HCT116 (cell line): ENCODE data around the gene NOD1. TPM values are rescaled to one million over a fixed set of nuclear protein-coding genes. Genes with fewer than 3 reads are reported as not detected.

Experiments
- ATAC-seq: fragments of 200-7000 bp; cut with Tn5 transposase; 2 replicates; pipeline ENCODE4 v1.9.1; 2020; ENCODE audit warnings: mild to moderate bottlenecking, moderate library complexity
- BruUV-seq: library from RNA; stranded (reverse); fragments of 400-500 nt; replicated peaks from 2 replicates; lab custom pipeline; 2021; lab: Mats Ljungman, UMichigan
- CTCF ChIA-PET: fragments of 300-600 bp; sonication (Branson Sonifier 250); formaldehyde crosslinking; loops from one replicate; lab custom pipeline; 2021; ENCODE audit warnings: antibody characterized with exemption; lab: Charles Lee
- POLR2A ChIA-PET: fragments of 300-600, 350-600 bp; sonication (Branson Sonifier 250); formaldehyde crosslinking; loops from one replicate; lab custom pipeline; 2021; ENCODE audit warnings: antibody characterized with exemption; lab: Charles Lee
- RAD21 ChIA-PET, 2 experiments: fragments of 300-600 bp; sonication (Branson Sonifier 250); formaldehyde crosslinking; loops; one replicate each; lab custom pipeline; 2023; ENCODE audit warnings: low total read pairs in 2 of 2; ENCODE audit not compliant: uncharacterized antibody in 2 of 2, unreplicated experiment in 2 of 2, low non-redundant PET in 1 of 2; lab: Charles Lee
- DNase-seq: peaks from one replicate; pipeline ENCODE4 v3.0.0-alpha.2; 2010; ENCODE audit warnings: low read depth, low spot score
- H2AFZ ChIP-seq: fragments of 200-600 bp; shearing (Covaris generic), sonication (generic); 2 replicates; pipeline ENCODE4 v1.6.1; 2017; ENCODE audit warnings: low read depth, mixed run types, mixed read lengths, antibody characterized with exemption, low read length; ENCODE audit not compliant: poor library complexity, severe bottlenecking
- H3K27ac ChIP-seq: 2 replicates; pipeline ENCODE4 v1.5.1; 2012; ENCODE audit warnings: low read depth, low read length
- H3K27me3 ChIP-seq: fragments of 200-600 bp; sonication (generic); 2 replicates; pipeline ENCODE4 v1.6.1; 2016; ENCODE audit warnings: mixed run types, low read length, mixed read lengths; ENCODE audit not compliant: insufficient read depth
- H3K36me3 ChIP-seq, 2 experiments: fragments of 200-500 bp in 1 of 2; fragments of 200-600 bp in 1 of 2; sonication (Bioruptor generic) in 1 of 2; sonication (generic) in 1 of 2; 2 replicates each; pipeline versions ENCODE4 v1.5.1 to v1.6.1; 2014 to 2016; ENCODE audit warnings: low read length in 2 of 2, inconsistent platforms in 1 of 2, mixed read lengths in 1 of 2, mixed run types in 1 of 2; ENCODE audit not compliant: insufficient read depth in 2 of 2, control insufficient read depth in 1 of 2
- H3K4me1 ChIP-seq, 2 experiments: fragments of 200-600 bp in 1 of 2; sonication (generic) in 1 of 2; 2 replicates each; pipeline versions ENCODE4 v1.5.1 to v1.6.1; 2012 to 2017; ENCODE audit warnings: low read length in 2 of 2, inconsistent platforms in 1 of 2, mild to moderate bottlenecking in 1 of 2, mixed read lengths in 1 of 2, mixed run types in 1 of 2, moderate library complexity in 1 of 2; ENCODE audit not compliant: insufficient read depth in 2 of 2, control insufficient read depth in 1 of 2
- H3K4me2 ChIP-seq: fragments of 200-600 bp; sonication (generic); 2 replicates; pipeline ENCODE4 v1.6.1; 2017; ENCODE audit warnings: mixed run types, low read length, mixed read lengths
- H3K4me3 ChIP-seq, 2 experiments: fragments of 200-600 bp in 1 of 2; sonication (generic) in 1 of 2; replicated peaks in 1 of 2; 2 replicates each; pipeline ENCODE4 v1.5.1; 2011 to 2016; ENCODE audit warnings: low read length in 2 of 2, control low read depth in 1 of 2, low read depth in 1 of 2, mild to moderate bottlenecking in 1 of 2, mixed read lengths in 1 of 2, mixed run types in 1 of 2
- H3K79me2 ChIP-seq: fragments of 200-600 bp; sonication (generic); 2 replicates; pipeline ENCODE4 v1.6.1; 2017; ENCODE audit warnings: mild to moderate bottlenecking, mixed run types, low read length, moderate library complexity, mixed read lengths; ENCODE audit not compliant: insufficient read depth
- H3K9ac ChIP-seq: fragments of 200-600 bp; sonication (generic); 2 replicates; pipeline ENCODE4 v1.6.1; 2016; ENCODE audit warnings: low read length, mixed read lengths
- H3K9me2 ChIP-seq: fragments of 200-600 bp; sonication (generic), shearing (Covaris generic); 2 replicates; pipeline ENCODE4 v1.6.1; 2017; ENCODE audit warnings: mixed run types, mild to moderate bottlenecking, moderate library complexity; ENCODE audit not compliant: insufficient read depth
- H3K9me3 ChIP-seq, 2 experiments: fragments of 200-500 bp in 1 of 2; fragments of 200-600 bp in 1 of 2; sonication (Bioruptor generic) in 1 of 2; sonication (generic) in 1 of 2; 2 replicates each; pipeline ENCODE4 v1.6.1; 2014 to 2017; ENCODE audit warnings: low read length in 2 of 2, mixed read lengths in 2 of 2, inconsistent platforms in 1 of 2, low read depth in 1 of 2, mild to moderate bottlenecking in 1 of 2, mixed run types in 1 of 2, moderate library complexity in 1 of 2; ENCODE audit not compliant: control insufficient read depth in 1 of 2, insufficient read depth in 1 of 2
- H4K20me1 ChIP-seq: fragments of 200-600 bp; sonication (generic), shearing (Covaris generic); 2 replicates; pipeline ENCODE4 v1.6.1; 2017; ENCODE audit warnings: mixed run types, mild to moderate bottlenecking, moderate library complexity; ENCODE audit not compliant: insufficient read depth
- CBX3 ChIP-seq: IDR thresholded peaks from 2 replicates; pipeline ENCODE4 v1.6.1; 2012; ENCODE audit warnings: low read depth
- CEBPB ChIP-seq: IDR thresholded peaks from 2 replicates; pipeline ENCODE4 v1.6.1; 2012; ENCODE audit warnings: low read depth
- EGR1 ChIP-seq: IDR thresholded peaks from 2 replicates; pipeline ENCODE4 v1.6.1; 2012; ENCODE audit warnings: low read depth
- EZH2 ChIP-seq: fragments of 200-600 bp; sonication (generic); IDR thresholded peaks from 2 replicates; pipeline ENCODE4 v1.6.1; 2017; ENCODE audit warnings: antibody characterized with exemption, mixed run types
- EZH2phosphoT487 ChIP-seq: fragments of 200-600 bp; IDR thresholded peaks from 2 replicates; pipeline ENCODE4 v1.6.1; 2018; ENCODE audit warnings: antibody characterized with exemption, borderline replicate concordance
- JUND ChIP-seq: IDR thresholded peaks from 2 replicates; pipeline ENCODE4 v1.6.1; 2012
- POLR2A ChIP-seq: IDR thresholded peaks from 2 replicates; pipeline ENCODE4 v1.7.0; 2011; ENCODE audit warnings: borderline replicate concordance; ENCODE audit not compliant: insufficient read depth, insufficient read length; ENCODE audit errors: extremely low read depth
- POLR2AphosphoS5 ChIP-seq: IDR thresholded peaks from 2 replicates; pipeline ENCODE4 v1.6.1; 2011; ENCODE audit warnings: mild to moderate bottlenecking, low read depth, low read length, moderate library complexity
- SIN3A ChIP-seq: IDR thresholded peaks from 2 replicates; pipeline ENCODE4 v1.6.1; 2012; ENCODE audit warnings: low read depth
- SRF ChIP-seq: IDR thresholded peaks from 2 replicates; pipeline ENCODE4 v1.6.1; 2012; ENCODE audit warnings: low read depth
- TCF7L2 ChIP-seq: IDR thresholded peaks from 2 replicates; pipeline ENCODE4 v1.7.0; 2011; ENCODE audit warnings: borderline replicate concordance, inconsistent platforms; ENCODE audit not compliant: insufficient read depth, insufficient read length; ENCODE audit errors: extremely low read depth
- YY1 ChIP-seq: IDR thresholded peaks from 2 replicates; pipeline ENCODE4 v1.6.1; 2011; ENCODE audit warnings: low read length, low read depth, moderate library complexity, mild to moderate bottlenecking; ENCODE audit not compliant: insufficient replicate concordance; ENCODE audit errors: extremely low read depth
- ZFX ChIP-seq: fragments of 450-650 bp; IDR thresholded peaks from 2 replicates; pipeline ENCODE4 v1.6.1; 2017
- ZNF274 ChIP-seq: fragments of 200-500 bp; sonication (Bioruptor generic); IDR thresholded peaks from 2 replicates; pipeline ENCODE4 v1.6.1; 2014; ENCODE audit warnings: mild to moderate bottlenecking, low read depth, low read length, inconsistent platforms
- intact Hi-C: fragments of 100-400 bp; cut with micrococcal nuclease; formaldehyde crosslinking; loops from 2 replicates; pipeline ENCODE4 v1.10.0; 2022
- total RNA-seq: library from RNA; stranded (reverse); gene quantifications from one replicate; pipeline ENCODE4 v1.2.1, GENCODE V29; 2021; ENCODE audit not compliant: unreplicated experiment
- TF ChIP-seq, protein P1 (sequence below): IDR thresholded peaks from 2 replicates; pipeline ENCODE4 v1.6.1; 2011; ENCODE audit warnings: mild to moderate bottlenecking, low read length, moderate library complexity; ENCODE audit not compliant: insufficient replicate concordance; ENCODE audit errors: extremely low read depth
- TF ChIP-seq, protein P2 (sequence below): IDR thresholded peaks from 2 replicates; pipeline ENCODE4 v1.6.1; 2012; ENCODE audit warnings: low read depth
- TF ChIP-seq, protein P3 (sequence below): IDR thresholded peaks from 2 replicates; pipeline ENCODE4 v1.6.1; 2012
- TF ChIP-seq, protein P4 (sequence below): IDR thresholded peaks from 2 replicates; pipeline ENCODE4 v1.6.1; 2012

Gene NOD1
- total RNA-seq, 1 experiment from 2014 or later, result 5.9 TPM

DNA sequence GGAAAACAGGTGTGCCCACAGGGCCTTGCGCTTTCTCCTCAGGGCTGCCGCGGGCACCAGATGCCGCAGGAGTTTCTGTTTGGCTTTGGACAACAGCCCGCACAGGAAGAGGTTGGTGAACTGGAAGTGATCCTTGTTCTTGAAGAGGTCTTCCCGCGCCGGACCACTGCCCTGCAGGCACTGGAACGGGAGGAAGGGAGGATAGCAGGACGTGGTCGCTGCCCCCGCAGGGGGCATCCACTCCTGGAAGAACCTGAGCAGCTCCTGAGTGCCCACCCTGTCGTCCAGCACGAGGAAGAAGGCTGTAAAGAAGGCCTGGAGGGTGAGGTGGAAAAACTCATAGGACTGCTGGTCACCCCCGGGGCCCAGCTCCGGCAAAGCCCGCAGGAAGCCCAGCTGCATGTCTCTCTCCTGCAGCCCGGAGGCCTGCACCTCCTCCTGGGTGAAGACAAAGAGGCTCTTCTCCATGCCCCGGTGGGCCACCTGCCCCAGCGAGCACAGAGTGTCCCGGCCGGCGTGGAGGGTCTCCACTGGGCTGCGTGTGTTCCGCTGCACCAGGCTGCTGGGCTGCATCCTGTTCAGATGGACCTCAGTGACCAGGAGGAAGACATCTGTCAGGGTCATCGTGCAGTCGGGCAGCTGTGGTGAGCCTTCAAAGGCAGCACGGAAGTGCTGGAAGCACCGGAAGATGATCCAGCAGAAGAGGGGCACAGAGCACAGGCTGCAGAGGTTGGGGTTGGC, 26.9 kb downstream of the NOD1 start:
- Histone ChIP-seq H3K4me3 (no peak overlapping the region), H3K9me3 (no peaks in the 10 kb centered on the region), H3K27ac (no peak overlapping the region), H3K79me2 (no peaks in the 10 kb centered on the region), H4K20me1 (no peaks in the 10 kb centered on the region), H2AFZ (no peak overlapping the region), H3K9ac (no peak overlapping the region), H3K27me3 (no peaks in the 10 kb centered on the region), H3K4me2 (no peak overlapping the region), H3K36me3 (peaks cover 0 to 5% of the 10 kb centered on the region in 2 experiments; a peak in 1 of 4 replicates), H3K4me1 (no peaks in the 10 kb centered on the region), H3K9me2 (no peaks in the 10 kb centered on the region)
- ATAC-seq, result no peak
- no peak for TF ChIP-seq SIN3A
- TF ChIP-seq, protein P1, sequence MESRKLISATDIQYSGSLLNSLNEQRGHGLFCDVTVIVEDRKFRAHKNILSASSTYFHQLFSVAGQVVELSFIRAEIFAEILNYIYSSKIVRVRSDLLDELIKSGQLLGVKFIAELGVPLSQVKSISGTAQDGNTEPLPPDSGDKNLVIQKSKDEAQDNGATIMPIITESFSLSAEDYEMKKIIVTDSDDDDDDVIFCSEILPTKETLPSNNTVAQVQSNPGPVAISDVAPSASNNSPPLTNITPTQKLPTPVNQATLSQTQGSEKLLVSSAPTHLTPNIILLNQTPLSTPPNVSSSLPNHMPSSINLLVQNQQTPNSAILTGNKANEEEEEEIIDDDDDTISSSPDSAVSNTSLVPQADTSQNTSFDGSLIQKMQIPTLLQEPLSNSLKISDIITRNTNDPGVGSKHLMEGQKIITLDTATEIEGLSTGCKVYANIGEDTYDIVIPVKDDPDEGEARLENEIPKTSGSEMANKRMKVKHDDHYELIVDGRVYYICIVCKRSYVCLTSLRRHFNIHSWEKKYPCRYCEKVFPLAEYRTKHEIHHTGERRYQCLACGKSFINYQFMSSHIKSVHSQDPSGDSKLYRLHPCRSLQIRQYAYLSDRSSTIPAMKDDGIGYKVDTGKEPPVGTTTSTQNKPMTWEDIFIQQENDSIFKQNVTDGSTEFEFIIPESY, result no peak
- TF ChIP-seq CBX3, result no peak
- TF ChIP-seq EGR1, result no peak
- TF ChIP-seq TCF7L2, result no peak
- no peak for TF ChIP-seq POLR2A
- TF ChIP-seq JUND, result no peak
- TF ChIP-seq, protein P2, sequence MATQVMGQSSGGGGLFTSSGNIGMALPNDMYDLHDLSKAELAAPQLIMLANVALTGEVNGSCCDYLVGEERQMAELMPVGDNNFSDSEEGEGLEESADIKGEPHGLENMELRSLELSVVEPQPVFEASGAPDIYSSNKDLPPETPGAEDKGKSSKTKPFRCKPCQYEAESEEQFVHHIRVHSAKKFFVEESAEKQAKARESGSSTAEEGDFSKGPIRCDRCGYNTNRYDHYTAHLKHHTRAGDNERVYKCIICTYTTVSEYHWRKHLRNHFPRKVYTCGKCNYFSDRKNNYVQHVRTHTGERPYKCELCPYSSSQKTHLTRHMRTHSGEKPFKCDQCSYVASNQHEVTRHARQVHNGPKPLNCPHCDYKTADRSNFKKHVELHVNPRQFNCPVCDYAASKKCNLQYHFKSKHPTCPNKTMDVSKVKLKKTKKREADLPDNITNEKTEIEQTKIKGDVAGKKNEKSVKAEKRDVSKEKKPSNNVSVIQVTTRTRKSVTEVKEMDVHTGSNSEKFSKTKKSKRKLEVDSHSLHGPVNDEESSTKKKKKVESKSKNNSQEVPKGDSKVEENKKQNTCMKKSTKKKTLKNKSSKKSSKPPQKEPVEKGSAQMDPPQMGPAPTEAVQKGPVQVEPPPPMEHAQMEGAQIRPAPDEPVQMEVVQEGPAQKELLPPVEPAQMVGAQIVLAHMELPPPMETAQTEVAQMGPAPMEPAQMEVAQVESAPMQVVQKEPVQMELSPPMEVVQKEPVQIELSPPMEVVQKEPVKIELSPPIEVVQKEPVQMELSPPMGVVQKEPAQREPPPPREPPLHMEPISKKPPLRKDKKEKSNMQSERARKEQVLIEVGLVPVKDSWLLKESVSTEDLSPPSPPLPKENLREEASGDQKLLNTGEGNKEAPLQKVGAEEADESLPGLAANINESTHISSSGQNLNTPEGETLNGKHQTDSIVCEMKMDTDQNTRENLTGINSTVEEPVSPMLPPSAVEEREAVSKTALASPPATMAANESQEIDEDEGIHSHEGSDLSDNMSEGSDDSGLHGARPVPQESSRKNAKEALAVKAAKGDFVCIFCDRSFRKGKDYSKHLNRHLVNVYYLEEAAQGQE, result no peak
- TF ChIP-seq SRF, result no peak
- TF ChIP-seq CEBPB, result no peak
- TF ChIP-seq POLR2AphosphoS5, result no peak
- TF ChIP-seq YY1, result no peak
- TF ChIP-seq EZH2phosphoT487, result no peak
- TF ChIP-seq, protein P3, sequence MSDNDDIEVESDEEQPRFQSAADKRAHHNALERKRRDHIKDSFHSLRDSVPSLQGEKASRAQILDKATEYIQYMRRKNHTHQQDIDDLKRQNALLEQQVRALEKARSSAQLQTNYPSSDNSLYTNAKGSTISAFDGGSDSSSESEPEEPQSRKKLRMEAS, result no peak
- TF ChIP-seq ZNF274, result no peak
- no peak for TF ChIP-seq ZFX
- TF ChIP-seq, protein P4, sequence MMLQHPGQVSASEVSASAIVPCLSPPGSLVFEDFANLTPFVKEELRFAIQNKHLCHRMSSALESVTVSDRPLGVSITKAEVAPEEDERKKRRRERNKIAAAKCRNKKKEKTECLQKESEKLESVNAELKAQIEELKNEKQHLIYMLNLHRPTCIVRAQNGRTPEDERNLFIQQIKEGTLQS, result no peak
- TF ChIP-seq EZH2, result no peak
- CTCF ChIA-PET, result no interaction called here
- POLR2A ChIA-PET, result no interaction called here
- intact Hi-C loops, result no loop called here
- RAD21 ChIA-PET, result no interaction called here
- DNase-seq, result no peak
- no TSS peak for BruUV-seq
